SK-N-SH (cell line): ENCODE results near the gene BCR.

Experiments used
- CTCF ChIP-seq: fragments of 200-600 bp; sonication (generic); IDR thresholded peaks from 2 replicates; pipeline ENCODE4 v1.6.1; 2017; ENCODE audit warnings: antibody characterized with exemption, mild to moderate bottlenecking, moderate library complexity
- EP300 ChIP-seq, 2 experiments: IDR thresholded peaks; 2 replicates each; pipeline versions ENCODE4 v1.4.0 to v1.6.1; 2012; ENCODE audit warnings: borderline replicate concordance in 1 of 2, low read depth in 1 of 2, low read length in 1 of 2
- FOXJ3 ChIP-seq: sonication (generic); formaldehyde crosslinking; IDR thresholded peaks from 2 replicates; pipeline ENCODE4 v1.5.1; 2020; ENCODE audit warnings: mild to moderate bottlenecking, missing genetic modification reagents
- FOXM1 ChIP-seq: IDR thresholded peaks from 2 replicates; pipeline ENCODE4 v1.4.0; 2012; ENCODE audit warnings: low read depth, mild to moderate bottlenecking
- JUND ChIP-seq: IDR thresholded peaks from 2 replicates; pipeline ENCODE4 v1.4.0; 2012
- NFIC ChIP-seq: IDR thresholded peaks from 2 replicates; pipeline ENCODE4 v1.4.0; 2012; ENCODE audit warnings: borderline replicate concordance
- POLR2AphosphoS5 ChIP-seq: IDR thresholded peaks from 2 replicates; pipeline ENCODE4 v1.6.1; 2012; ENCODE audit warnings: low read depth, low read length
- REST ChIP-seq: IDR thresholded peaks from 2 replicates; pipeline ENCODE4 v1.6.1; 2012; ENCODE audit warnings: mild to moderate bottlenecking, low read depth, low read length, moderate library complexity
- RFX5 ChIP-seq: IDR thresholded peaks from 2 replicates; pipeline ENCODE4 v1.6.1; 2012; ENCODE audit warnings: mild to moderate bottlenecking, improper control_type of control experiment, low read length
- SMC3 ChIP-seq: IDR thresholded peaks from 2 replicates; pipeline ENCODE4 v1.6.1; 2012; ENCODE audit warnings: low read depth, low read length, improper control_type of control experiment

- TF ChIP-seq REST (no peak), EP300 (IDR thresholded peaks at IDR 0.05; ENCODE audit: borderline replicate concordance in 1 of 2, low read depth in 1 of 2, low read length in 1 of 2) (no peak), SMC3 (no peak), FOXJ3 (CRISPR knock-in tag) (no peak), CTCF (no peak), FOXM1 (no peak), POLR2AphosphoS5 (no peak), NFIC (no peak), RFX5 (no peak), JUND (no peak)
Measured at GRCh38 chr22:23181721-23182308, 1.5 kb downstream of the BCR start.
